Astrocyte (in vitro differentiated cells and primary cell): ENCODE results near the gene RBBP7. TPM values are rescaled to one million over a fixed set of nuclear protein-coding genes. Genes with fewer than 3 reads are reported as not detected.

Experiments
- DNase-seq: peaks from one replicate; pipeline ENCODE4 v3.0.0-alpha.2; 2010; ENCODE audit warnings: low read depth
- FAIRE-seq: peaks from 2 replicates; lab custom pipeline; 2011; peaks lifted over from hg19 to GRCh38; lab: Jason Lieb, UNC
- H2AFZ ChIP-seq: 2 replicates; pipeline ENCODE4 v1.6.0; 2012; ENCODE audit warnings: low read depth, low read length, inconsistent platforms
- H3K27ac ChIP-seq: 2 replicates; pipeline ENCODE4 v1.5.1; 2011; ENCODE audit warnings: low read depth, low read length, inconsistent platforms
- H3K27me3 ChIP-seq: 2 replicates; pipeline ENCODE4 v1.6.0; 2011; ENCODE audit warnings: low read length, inconsistent platforms; ENCODE audit not compliant: insufficient read depth
- H3K36me3 ChIP-seq: 2 replicates; pipeline ENCODE4 v1.5.1; 2011; ENCODE audit warnings: low read length, inconsistent platforms; ENCODE audit not compliant: insufficient read depth
- H3K4me1 ChIP-seq: 2 replicates; pipeline ENCODE4 v1.5.1; 2011; ENCODE audit warnings: low read length, inconsistent platforms; ENCODE audit not compliant: insufficient read depth
- H3K4me2 ChIP-seq: 2 replicates; pipeline ENCODE4 v1.6.0; 2012; ENCODE audit warnings: low read length, inconsistent platforms
- H3K4me3 ChIP-seq: 2 replicates; pipeline ENCODE4 v1.5.1; 2011; ENCODE audit warnings: low read depth, mild to moderate bottlenecking, low read length, inconsistent platforms; ENCODE audit not compliant: insufficient read depth
- H3K79me2 ChIP-seq: 2 replicates; pipeline ENCODE4 v1.6.0; 2012; ENCODE audit warnings: mild to moderate bottlenecking, low read length, inconsistent platforms; ENCODE audit not compliant: insufficient read depth
- H3K9ac ChIP-seq: 2 replicates; pipeline ENCODE4 v1.6.0; 2012; ENCODE audit warnings: mild to moderate bottlenecking, low read length, inconsistent platforms
- H3K9me3 ChIP-seq: 2 replicates; pipeline ENCODE4 v1.5.1; 2012; ENCODE audit warnings: low read depth, mild to moderate bottlenecking, low read length, inconsistent platforms; ENCODE audit not compliant: insufficient read depth
- H4K20me1 ChIP-seq: 2 replicates; pipeline ENCODE4 v1.6.0; 2012; ENCODE audit warnings: low read length, inconsistent platforms; ENCODE audit not compliant: insufficient read depth
- H3K27ac Mint-ChIP-seq: one replicate; pipeline ENCODE4 v1.8.0; 2021; ENCODE audit warnings: mild to moderate bottlenecking, mixed read lengths; ENCODE audit not compliant: unreplicated experiment
- H3K27me3 Mint-ChIP-seq: one replicate; pipeline ENCODE4 v1.8.0; 2021; ENCODE audit warnings: low read depth, mixed read lengths; ENCODE audit not compliant: unreplicated experiment
- H3K36me3 Mint-ChIP-seq: one replicate; pipeline ENCODE4 v1.8.0; 2021; ENCODE audit warnings: low read depth, mixed read lengths; ENCODE audit not compliant: unreplicated experiment
- H3K4me1 Mint-ChIP-seq: one replicate; pipeline ENCODE4 v1.8.0; 2021; ENCODE audit warnings: low read depth, mixed read lengths; ENCODE audit not compliant: unreplicated experiment
- H3K4me3 Mint-ChIP-seq: one replicate; pipeline ENCODE4 v1.8.0; 2021; ENCODE audit warnings: mild to moderate bottlenecking, moderate library complexity, mixed read lengths; ENCODE audit not compliant: unreplicated experiment
- H3K9me3 Mint-ChIP-seq: one replicate; pipeline ENCODE4 v1.8.0; 2021; ENCODE audit warnings: mild to moderate bottlenecking, mixed read lengths; ENCODE audit not compliant: unreplicated experiment
- CTCF ChIP-seq: IDR thresholded peaks from 2 replicates; pipeline ENCODE4 v1.5.1; 2011; ENCODE audit warnings: low read depth, mild to moderate bottlenecking, inconsistent platforms, low read length, moderate library complexity; ENCODE audit not compliant: insufficient read depth
- EZH2 ChIP-seq: IDR thresholded peaks from 2 replicates; pipeline ENCODE4 v1.6.1; 2012; ENCODE audit warnings: mild to moderate bottlenecking, low read length, inconsistent platforms; ENCODE audit not compliant: insufficient read depth
- total RNA-seq: library from RNA; stranded (reverse); gene quantifications from 2 replicates; pipeline ENCODE4 v1.2.1, GENCODE V29; 2021

RBBP7 gene
- total RNA-seq, 1 donor from 2014 or later = 86.1 TPM

GRCh38 chrX:16876696-16877095 lies 6.5 kb upstream of the RBBP7 start:
- no peak overlapping the region for H3K4me3 Mint-ChIP-seq
- no peak for DNase-seq
- H3K4me3 ChIP-seq = no peak overlapping the region
- no peaks in the 10 kb centered on the region for H3K36me3 ChIP-seq
- no peak overlapping the region for H2AFZ ChIP-seq
- FAIRE-seq = no peak
- no peak overlapping the region for H3K9ac ChIP-seq
- no peaks in the 10 kb centered on the region for H3K27me3 Mint-ChIP-seq
- H3K27ac Mint-ChIP-seq = no peak overlapping the region
- H3K36me3 Mint-ChIP-seq = no peaks in the 10 kb centered on the region
- H3K4me1 Mint-ChIP-seq = peaks cover under 1% of the 10 kb centered on the region
- no peaks in the 10 kb centered on the region for H3K9me3 ChIP-seq
- H3K9me3 Mint-ChIP-seq = no peaks in the 10 kb centered on the region
- H3K4me1 ChIP-seq = no peaks in the 10 kb centered on the region
- H3K27ac ChIP-seq = no peak overlapping the region
- TF ChIP-seq CTCF (no peak), EZH2 (no peak)
- no peaks in the 10 kb centered on the region for H4K20me1 ChIP-seq
- H3K27me3 ChIP-seq = no peaks in the 10 kb centered on the region
- H3K79me2 ChIP-seq = no peaks in the 10 kb centered on the region
- H3K4me2 ChIP-seq = no peak overlapping the region

DNA sequence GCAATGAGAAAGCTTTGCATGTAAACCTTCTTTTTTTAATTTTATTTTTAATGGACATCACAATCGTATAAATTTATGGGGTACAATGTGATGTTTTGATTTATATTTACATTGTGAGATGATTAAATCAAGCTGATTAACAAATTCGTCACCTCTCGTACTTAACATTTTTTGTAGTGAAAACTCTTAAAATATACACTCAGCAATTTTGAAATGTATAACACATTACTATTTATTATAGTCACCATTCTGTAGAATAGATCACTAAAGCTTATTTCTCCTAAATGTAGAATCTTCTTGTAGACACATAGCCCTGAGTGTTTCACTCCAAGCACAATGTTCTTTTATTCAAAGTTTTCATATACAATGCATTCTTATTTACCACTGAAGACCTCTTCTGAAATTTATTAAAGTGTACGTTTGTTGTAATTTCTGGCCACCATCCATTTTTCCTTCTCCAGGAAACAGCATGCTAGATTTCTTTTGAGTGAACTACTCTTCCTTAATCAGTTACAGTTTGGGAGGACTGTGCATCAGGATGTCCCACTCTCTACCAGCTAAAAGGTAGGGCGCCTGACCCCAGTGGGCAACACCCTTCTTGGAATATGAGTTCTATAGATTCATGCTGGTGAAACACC lies 4.4 kb upstream of the RBBP7 start:
- Mint-ChIP-seq H3K27ac (no peak overlapping the region), H3K4me3 (no peak overlapping the region), H3K27me3 (no peaks in the 10 kb centered on the region), H3K36me3 (no peaks in the 10 kb centered on the region), H3K4me1 (peaks cover 3% of the 10 kb centered on the region), H3K9me3 (no peaks in the 10 kb centered on the region)
- Histone ChIP-seq H3K79me2 (no peaks in the 10 kb centered on the region), H3K27ac (no peak overlapping the region), H4K20me1 (no peaks in the 10 kb centered on the region), H3K27me3 (no peaks in the 10 kb centered on the region), H2AFZ (no peak overlapping the region), H3K9ac (no peak overlapping the region), H3K36me3 (no peaks in the 10 kb centered on the region), H3K4me3 (no peak overlapping the region), H3K4me2 (no peak overlapping the region), H3K9me3 (no peaks in the 10 kb centered on the region), H3K4me1 (peaks cover 4% of the 10 kb centered on the region)
- no peak for FAIRE-seq
- DNase-seq = no peak
- no peak for TF ChIP-seq CTCF
- no peak for TF ChIP-seq EZH2

DNA sequence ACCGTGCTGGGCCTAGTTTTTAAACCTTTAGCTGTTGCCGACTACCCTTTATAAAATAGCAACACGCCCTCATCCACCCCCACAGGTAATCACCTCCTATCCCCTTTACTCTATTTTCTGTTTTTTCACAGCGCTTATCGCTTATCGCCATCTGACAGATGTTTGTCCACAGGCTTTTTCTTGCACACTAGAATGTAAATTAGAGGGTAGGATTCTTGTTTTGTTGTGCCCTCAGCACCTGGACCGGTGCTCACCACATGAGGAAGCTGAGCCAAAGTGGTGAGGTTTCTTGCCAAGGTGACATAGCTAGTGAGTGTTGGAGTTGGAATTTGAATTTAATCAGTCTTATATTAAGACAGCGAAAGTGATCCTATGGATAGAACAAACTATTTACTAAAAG lies 2.9 kb upstream of the RBBP7 start:
- Histone ChIP-seq H3K4me3 (no peak overlapping the region), H3K27ac (no peak overlapping the region), H3K9ac (no peak overlapping the region), H2AFZ (no peak overlapping the region), H3K4me1 (peaks cover 8% of the 10 kb centered on the region), H3K36me3 (no peaks in the 10 kb centered on the region), H3K9me3 (no peaks in the 10 kb centered on the region), H4K20me1 (peaks cover 14% of the 10 kb centered on the region), H3K4me2 (no peak overlapping the region), H3K27me3 (no peaks in the 10 kb centered on the region), H3K79me2 (peaks cover 15% of the 10 kb centered on the region)
- Mint-ChIP-seq H3K4me1 (peaks cover 3% of the 10 kb centered on the region), H3K4me3 (no peak overlapping the region), H3K27ac (no peak overlapping the region), H3K9me3 (no peaks in the 10 kb centered on the region), H3K27me3 (no peaks in the 10 kb centered on the region), H3K36me3 (no peaks in the 10 kb centered on the region)
- TF ChIP-seq EZH2 (no peak), CTCF (no peak)
- FAIRE-seq (no peak), DNase-seq (no peak)
